B cell (primary cell): ENCODE results near the gene TMEM120A. TPM values are rescaled to one million over a fixed set of nuclear protein-coding genes. Genes with fewer than 3 reads are reported as not detected.
A peak's percentile ranks its signal among the peaks of the same experiment; 100 is the strongest.

Source experiments
- ATAC-seq: fragments of 200-7000 bp; cut with Tn5 transposase; one replicate; pipeline ENCODE4 v1.10.0; 2021; ENCODE audit warnings: low read depth, mild to moderate bottlenecking, moderate number of reproducible peaks, moderate library complexity
- CTCF ChIA-PET: fragments of 350-600 bp; sonication (Branson Sonifier 250); formaldehyde crosslinking; loops from one replicate; lab custom pipeline; 2021; ENCODE audit warnings: antibody characterized with exemption, inconsistent platforms; lab: Charles Lee
- POLR2A ChIA-PET: fragments of 350-600 bp; sonication (Branson Sonifier 250); formaldehyde crosslinking; loops from one replicate; lab custom pipeline; 2021; ENCODE audit warnings: antibody characterized with exemption; lab: Charles Lee
- DNase-seq: peaks from one replicate; pipeline ENCODE4 v3.0.0; 2013
- H2AFZ ChIP-seq: 2 replicates; pipeline ENCODE4 v1.6.1; 2012; ENCODE audit warnings: mild to moderate bottlenecking, low read depth, low read length; ENCODE audit not compliant: insufficient read depth, poor library complexity, severe bottlenecking
- H3K27ac ChIP-seq, 2 donors: 1 replicate in 1 of 2; 2 replicates in 1 of 2; pipeline ENCODE4 v1.5.1; 2012 to 2013; ENCODE audit warnings: low read length in 2 of 2, mild to moderate bottlenecking in 2 of 2, moderate library complexity in 1 of 2
- H3K27me3 ChIP-seq, 4 experiments: fragments of 200-600 bp in 1 of 4; sonication (generic) in 1 of 4; replicated peaks in 1 of 4; 1 replicate in 2 of 4; 2 replicates in 2 of 4; pipeline versions ENCODE4 v1.6.1 to v1.7.0; 2013 to 2016; ENCODE audit warnings: low read length in 3 of 4, mild to moderate bottlenecking in 2 of 4, mixed read lengths in 1 of 4, moderate library complexity in 1 of 4; ENCODE audit not compliant: insufficient read depth in 4 of 4, control insufficient read depth in 3 of 4; ENCODE audit errors: control extremely low read depth in 1 of 4
- H3K36me3 ChIP-seq, 2 experiments: replicated peaks in 1 of 2; 1 replicate in 1 of 2; 2 replicates in 1 of 2; pipeline versions ENCODE4 v1.6.1 to v1.7.1; 2013; ENCODE audit warnings: low read length in 1 of 2; ENCODE audit not compliant: insufficient read depth in 2 of 2, control insufficient read depth in 1 of 2; ENCODE audit errors: control extremely low read depth in 1 of 2, extremely low read depth in 1 of 2
- H3K4me1 ChIP-seq, 2 donors: fragments of 200-600 bp in 1 of 2; sonication (generic) in 1 of 2; 1 replicate in 1 of 2; 2 replicates in 1 of 2; pipeline versions ENCODE4 v1.5.1 to v1.6.1; 2013 to 2017; ENCODE audit warnings: low read length in 2 of 2; ENCODE audit not compliant: control insufficient read depth in 2 of 2, insufficient read depth in 2 of 2
- H3K4me2 ChIP-seq: replicated peaks from 2 replicates; pipeline ENCODE3; 2012; ENCODE audit warnings: mild to moderate bottlenecking, low read depth, low read length; ENCODE audit not compliant: poor library complexity, severe bottlenecking
- H3K4me3 ChIP-seq, 5 experiments: fragments of 200-600 bp in 1 of 5; sonication (generic) in 1 of 5; 1 replicate in 3 of 5; 2 replicates in 2 of 5; pipeline versions ENCODE4 v1.5.1 to v1.7.0; 2011 to 2016; ENCODE audit warnings: low read length in 4 of 5, mild to moderate bottlenecking in 4 of 5, low read depth in 2 of 5, control low read depth in 1 of 5, moderate library complexity in 1 of 5; ENCODE audit not compliant: insufficient read depth in 1 of 5; ENCODE audit errors: control extremely low read depth in 1 of 5, extremely low read depth in 1 of 5
- H3K79me2 ChIP-seq: fragments of 200-600 bp; sonication (generic); one replicate; pipeline ENCODE4 v1.6.0; 2016; ENCODE audit warnings: low read length; ENCODE audit not compliant: control insufficient read depth, insufficient read depth
- H3K9ac ChIP-seq: fragments of 200-600 bp; sonication (generic); 2 replicates; pipeline ENCODE4 v1.6.1; 2017; ENCODE audit warnings: mild to moderate bottlenecking, low read length, moderate library complexity
- H3K9me3 ChIP-seq, 3 donors: one replicate each; pipeline versions ENCODE4 v1.6.1 to v1.7.1; 2013; ENCODE audit warnings: low read length in 2 of 3; ENCODE audit not compliant: control insufficient read depth in 2 of 3, insufficient read depth in 1 of 3; ENCODE audit errors: control extremely low read depth in 1 of 3
- H4K20me1 ChIP-seq: 2 replicates; pipeline ENCODE4 v1.6.0; 2012; ENCODE audit warnings: mild to moderate bottlenecking, low read length; ENCODE audit not compliant: insufficient read depth, control insufficient read depth, poor library complexity, severe bottlenecking
- H3K27ac Mint-ChIP-seq: one replicate; pipeline ENCODE4 v1.8.0; 2021; ENCODE audit warnings: mixed read lengths
- H3K27me3 Mint-ChIP-seq: one replicate; pipeline ENCODE4 v1.8.0; 2021; ENCODE audit warnings: mixed read lengths
- H3K4me1 Mint-ChIP-seq: one replicate; pipeline ENCODE4 v1.8.0; 2021; ENCODE audit warnings: mixed read lengths
- H3K4me3 Mint-ChIP-seq: one replicate; pipeline ENCODE4 v1.8.0; 2021; ENCODE audit warnings: mixed read lengths
- H3K9me3 Mint-ChIP-seq: one replicate; pipeline ENCODE4 v1.8.0; 2022; ENCODE audit warnings: mixed read lengths; ENCODE audit not compliant: insufficient read depth
- EZH2 ChIP-seq: IDR thresholded peaks from 2 replicates; pipeline ENCODE4 v1.6.1; 2012; ENCODE audit warnings: borderline replicate concordance, low read depth, mild to moderate bottlenecking, moderate library complexity, low read length; ENCODE audit not compliant: insufficient read depth, poor library complexity, severe bottlenecking
- WGBS: methylation state at CpG from one replicate; pipeline ENCODE4 v1.1.5; 2013; ENCODE audit warnings: missing lambda C conversion rate; ENCODE audit not compliant: insufficient coverage; 5-methylcytosine and 5-hydroxymethylcytosine counted together
- intact Hi-C: fragments of 100-400 bp; cut with micrococcal nuclease; formaldehyde crosslinking; loops from one replicate; pipeline ENCODE4 v1.10.0; 2022
- polyA plus RNA-seq: library from polyadenylated mRNA; depleted of rRNA; stranded (reverse); fragments of >200 nt; gene quantifications from 2 replicates; pipeline ENCODE4 v1.2.3, GENCODE V29; 2012
- total RNA-seq, 2 donors: library from RNA; stranded (reverse); fragments of 120-200 nt in 1 of 2; gene quantifications; 1 replicate in 1 of 2; 2 replicates in 1 of 2; pipeline versions ENCODE4 v1.2.3 to v1.2.4, GENCODE V29; 2013 to 2022
- TF ChIP-seq, protein P1 (sequence below): fragments of 200-600 bp; IDR thresholded peaks from one replicate; pipeline ENCODE4 v1.8.0; 2022; ENCODE audit warnings: antibody characterized with exemption, mild to moderate bottlenecking

The TMEM120A gene
- total and polyA plus RNA-seq, 2 donors (not counting 1 experiment from before 2014, with no cell fraction given): 39.0 to 49.3 TPM

DNA sequence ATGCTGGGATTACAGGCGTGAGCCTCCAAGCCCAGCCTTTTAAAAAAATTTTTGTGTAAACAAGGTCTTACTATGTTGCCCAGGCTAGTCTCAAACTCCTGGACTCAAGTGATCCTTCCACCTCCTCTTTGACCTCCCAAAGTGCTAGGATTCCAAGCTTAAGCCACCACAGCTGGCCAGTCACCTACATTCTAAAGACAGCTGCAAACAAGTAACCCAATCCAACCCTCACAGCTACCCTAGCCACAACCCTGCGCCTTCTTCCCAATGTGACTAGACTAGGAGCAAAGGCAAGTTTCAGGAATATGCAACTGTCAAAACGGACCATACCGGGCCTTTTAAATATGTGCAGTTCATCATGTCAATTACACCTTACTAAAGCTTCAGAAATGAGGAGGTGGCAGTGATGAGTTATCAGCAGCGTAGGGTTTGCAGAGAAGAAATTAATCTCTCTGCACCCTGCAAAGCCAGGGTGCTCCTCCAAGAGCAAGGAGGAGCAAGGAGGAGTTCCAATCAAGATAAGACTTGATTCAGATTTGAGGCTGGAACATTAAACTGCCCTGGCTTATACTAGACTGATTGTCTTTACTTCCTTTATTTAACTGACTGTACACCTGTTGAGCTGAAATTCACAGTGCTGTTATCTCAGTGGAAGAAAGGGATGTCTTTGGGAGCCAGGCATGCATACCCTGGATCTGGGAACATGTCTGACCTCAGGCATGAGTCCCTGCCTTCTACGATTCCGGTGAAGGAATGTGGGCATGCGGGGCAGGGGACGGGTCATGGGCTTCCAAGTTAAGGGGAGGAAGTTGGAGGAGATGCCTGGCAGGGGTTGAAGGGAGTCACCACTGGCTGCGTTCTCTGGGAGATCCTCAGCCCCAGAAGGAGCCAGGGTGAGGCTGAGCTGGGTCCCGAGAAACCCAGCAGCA is 15.5 kb upstream of the TMEM120A start:
- no peak overlapping the region for H3K4me2 ChIP-seq
- no peaks in the 10 kb centered on the region for H3K9me3 ChIP-seq
- DNase-seq: no peak
- peaks cover 5 to 15% of the 10 kb centered on the region in 2 donors for H3K4me1 ChIP-seq
- Mint-ChIP-seq H3K27me3 (no peaks in the 10 kb centered on the region), H3K4me1 (peaks cover 26% of the 10 kb centered on the region), H3K27ac (peak overlapping the region; percentile 70), H3K9me3 (no peaks in the 10 kb centered on the region), H3K4me3 (peak overlapping the region; percentile 44)
- WGBS: 100% methylated on average over 7 of the region's 11 CpGs
- no peak overlapping the region for H3K27ac ChIP-seq
- no peaks in the 10 kb centered on the region for H3K79me2 ChIP-seq
- POLR2A ChIA-PET: no interaction called here
- ATAC-seq: no peak
- TF ChIP-seq EZH2: no peak
- TF ChIP-seq, protein P1, sequence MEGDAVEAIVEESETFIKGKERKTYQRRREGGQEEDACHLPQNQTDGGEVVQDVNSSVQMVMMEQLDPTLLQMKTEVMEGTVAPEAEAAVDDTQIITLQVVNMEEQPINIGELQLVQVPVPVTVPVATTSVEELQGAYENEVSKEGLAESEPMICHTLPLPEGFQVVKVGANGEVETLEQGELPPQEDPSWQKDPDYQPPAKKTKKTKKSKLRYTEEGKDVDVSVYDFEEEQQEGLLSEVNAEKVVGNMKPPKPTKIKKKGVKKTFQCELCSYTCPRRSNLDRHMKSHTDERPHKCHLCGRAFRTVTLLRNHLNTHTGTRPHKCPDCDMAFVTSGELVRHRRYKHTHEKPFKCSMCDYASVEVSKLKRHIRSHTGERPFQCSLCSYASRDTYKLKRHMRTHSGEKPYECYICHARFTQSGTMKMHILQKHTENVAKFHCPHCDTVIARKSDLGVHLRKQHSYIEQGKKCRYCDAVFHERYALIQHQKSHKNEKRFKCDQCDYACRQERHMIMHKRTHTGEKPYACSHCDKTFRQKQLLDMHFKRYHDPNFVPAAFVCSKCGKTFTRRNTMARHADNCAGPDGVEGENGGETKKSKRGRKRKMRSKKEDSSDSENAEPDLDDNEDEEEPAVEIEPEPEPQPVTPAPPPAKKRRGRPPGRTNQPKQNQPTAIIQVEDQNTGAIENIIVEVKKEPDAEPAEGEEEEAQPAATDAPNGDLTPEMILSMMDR: no peak
- intact Hi-C loops: no loop called here
- no peaks in the 10 kb centered on the region for H4K20me1 ChIP-seq
- CTCF ChIA-PET: interaction anchor here (0.6 to 1.9 kb wide), 2 partner anchors 10 kb away, joined by 3 to 9 read pairs; no protein-coding TSS in a partner anchor
- H2AFZ ChIP-seq: no peak overlapping the region
- no peak overlapping the region for H3K9ac ChIP-seq
- peaks cover 0 to 9% of the 10 kb centered on the region in 2 experiments for H3K36me3 ChIP-seq
- H3K27me3 ChIP-seq: no peaks in the 10 kb centered on the region
- H3K4me3 ChIP-seq: no peak overlapping the region

DNA sequence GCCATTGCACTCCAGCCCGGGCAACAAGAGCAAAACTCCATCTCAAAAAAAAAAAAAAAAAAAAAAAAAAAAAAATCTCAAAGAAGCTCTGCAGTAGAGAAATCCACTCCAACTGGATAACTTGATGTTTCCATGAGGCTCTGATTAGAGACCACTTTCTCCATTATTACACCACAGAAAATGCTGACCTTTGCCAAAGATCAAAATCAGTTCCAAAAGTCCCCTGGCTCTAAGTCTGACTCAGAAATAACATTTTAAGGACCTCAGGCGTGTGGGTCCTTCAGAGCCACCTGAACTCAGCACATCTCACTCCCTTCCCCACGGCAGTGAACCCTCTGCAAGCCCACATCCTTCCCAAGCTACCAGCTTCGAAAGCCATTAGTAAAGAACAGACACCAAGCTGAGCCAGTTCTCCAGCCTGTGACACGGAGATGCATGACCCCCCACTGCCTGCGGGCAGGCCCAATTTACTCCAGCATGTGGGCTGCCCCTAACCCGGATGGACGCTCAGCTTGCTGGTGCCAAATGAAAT is 13.8 kb upstream of the TMEM120A start:
- no peak for TF ChIP-seq EZH2
- TF ChIP-seq, protein P1: no peak
- no peaks in the 10 kb centered on the region for H3K79me2 ChIP-seq
- ChIA-PET POLR2A (no interaction called here), CTCF (interaction anchor here (1.9 kb wide), 1 partner anchor 12 kb away, joined by 9 read pairs; no protein-coding TSS in a partner anchor)
- H3K4me3 ChIP-seq: no peak overlapping the region
- 30% methylated on average over 6 of the region's 8 CpGs for whole genome bisulfite sequencing
- no peaks in the 10 kb centered on the region for H3K27me3 ChIP-seq
- no peaks in the 10 kb centered on the region for H3K27me3 Mint-ChIP-seq
- no peaks in the 10 kb centered on the region for H3K9me3 Mint-ChIP-seq
- H3K4me3 Mint-ChIP-seq: peak overlapping the region; percentile 41
- H3K27ac Mint-ChIP-seq: no peak overlapping the region
- peaks cover 26% of the 10 kb centered on the region for H3K4me1 Mint-ChIP-seq
- no peak overlapping the region for H3K9ac ChIP-seq
- no peaks in the 10 kb centered on the region for H3K9me3 ChIP-seq
- H4K20me1 ChIP-seq: no peaks in the 10 kb centered on the region
- peaks cover 0 to 19% of the 10 kb centered on the region in 2 experiments for H3K36me3 ChIP-seq
- ATAC-seq (no peak), DNase-seq (no peak)
- no peak overlapping the region for H3K27ac ChIP-seq
- intact Hi-C loops: no loop called here
- H3K4me2 ChIP-seq: no peak overlapping the region
- peaks cover 5 to 15% of the 10 kb centered on the region in 2 donors for H3K4me1 ChIP-seq
- H2AFZ ChIP-seq: no peak overlapping the region
